NCI-H187 treated with DMSO at 0.1 percent for 48 hours (cell line): ENCODE results near the gene KRTAP1-3.
"Not testable (repeated sequence)": the region's sequence is repeated elsewhere in the genome, so short reads cannot be mapped to it uniquely, and the experiment has no call there.

Source experiments
- DNase-seq: peaks from one replicate; lab custom pipeline; 2025; lab: John Stamatoyannopoulos, UW

KRTAP1-3 gene

DNA sequence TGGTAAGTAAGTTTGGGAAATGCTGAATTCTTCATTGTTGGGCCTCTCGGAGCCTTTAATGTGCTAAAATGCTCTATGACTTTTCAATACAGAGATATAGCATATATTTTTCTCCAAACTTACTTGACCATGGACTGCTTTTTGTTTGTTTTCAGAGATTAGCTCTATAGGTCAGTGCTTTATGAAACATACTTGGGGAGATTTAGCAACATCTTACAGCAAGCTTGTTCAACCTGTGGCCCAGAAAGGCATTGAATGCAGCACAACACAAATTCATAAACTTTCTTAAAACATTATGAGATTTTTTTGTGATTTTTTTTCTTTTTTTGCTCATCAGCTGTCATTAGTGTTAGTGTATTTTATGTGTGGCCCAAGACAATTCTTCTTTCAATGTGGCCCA lies 24.7 kb downstream of the KRTAP1-3 start:
- DNase-seq = no peak

DNA sequence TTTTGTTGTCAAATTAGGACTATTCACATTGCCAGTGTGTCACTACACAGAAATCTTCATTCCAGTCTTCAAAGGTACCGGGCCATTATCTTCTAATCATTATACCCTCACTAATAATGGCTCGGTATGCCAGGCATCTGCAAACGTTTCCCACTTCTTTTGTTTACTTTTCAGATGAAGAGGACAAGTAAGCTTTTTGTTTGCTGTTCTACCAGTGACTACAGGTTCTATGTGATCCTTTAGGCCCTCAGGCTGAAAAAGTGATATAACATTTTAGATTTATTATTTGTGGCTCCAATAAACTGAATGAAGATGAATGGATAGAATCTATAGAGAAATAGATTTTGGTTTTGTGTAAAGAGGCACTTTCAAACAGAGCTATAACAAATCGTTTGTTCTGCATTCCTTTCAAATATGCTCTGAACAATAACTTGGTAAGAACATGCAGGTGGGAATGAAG lies 25.3 kb downstream of the KRTAP1-3 start:
- DNase-seq = no peak

- DNase-seq = no peak
Measured at GRCh38 chr17:41008811-41009210, 25.9 kb downstream of the KRTAP1-3 start, which contains the start of gene KRTAP3-1. TSS of gene KRTAP3-1 (minus strand) at chr17:41009128. CDS start at chr17:41009074, 54 bp downstream.

- no peak for DNase-seq
Measured at GRCh38 chr17:41004397-41004796, 30.3 kb downstream of the KRTAP1-3 start.

DNA sequence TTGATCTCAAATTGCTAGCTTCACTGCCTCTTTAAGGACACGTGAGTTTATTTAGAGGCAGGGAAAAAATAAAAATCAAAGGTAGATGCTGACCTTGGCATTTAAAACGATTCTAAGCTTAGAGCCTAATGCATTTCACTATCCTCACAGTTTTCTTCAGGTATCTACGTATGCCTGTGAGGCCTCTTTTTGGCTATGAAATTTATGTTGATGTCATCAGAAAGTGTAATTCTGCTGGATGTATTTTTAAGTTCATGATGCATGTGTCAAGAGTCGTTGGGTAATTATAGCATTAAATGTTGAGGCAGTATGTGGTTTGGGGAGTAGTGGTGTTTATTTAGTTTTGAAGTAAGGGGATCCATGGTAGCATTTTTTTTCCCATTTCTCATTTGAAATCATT lies 30.7 kb downstream of the KRTAP1-3 start:
- DNase-seq = no peak

GRCh38 chr17:41002814-41003213 lies 31.9 kb downstream of the KRTAP1-3 start:
- no peak for DNase-seq

- DNase-seq = no peak
Measured at GRCh38 chr17:41001795-41002194, 32.9 kb downstream of the KRTAP1-3 start.

- not testable (repeated sequence) for DNase-seq
Measured at GRCh38 chr17:40999563-40999962, 35.1 kb downstream of the KRTAP1-3 start, which contains the start of gene KRTAP3-2. TSS of gene KRTAP3-2 (minus strand) at chr17:40999906. CDS start at chr17:40999853, 53 bp downstream.

DNA sequence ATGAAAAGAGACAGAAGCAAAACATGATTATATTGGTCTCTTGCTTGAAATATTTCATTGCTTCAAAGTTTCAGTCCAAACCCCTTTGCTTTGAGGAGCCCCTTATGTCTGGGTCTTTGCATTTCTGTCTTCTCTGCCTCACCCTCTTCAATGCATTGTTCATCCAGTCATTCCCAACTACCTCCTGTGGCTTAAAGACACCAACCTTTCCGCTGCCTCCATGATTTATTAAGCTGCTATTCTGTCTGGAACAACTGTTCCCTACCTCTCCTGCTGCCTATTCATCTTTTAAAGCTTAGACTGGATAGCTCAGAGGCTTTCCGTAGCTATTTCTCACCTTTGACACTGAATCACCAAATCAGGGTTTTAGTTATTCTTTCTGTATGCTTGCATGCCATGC lies 37.3 kb downstream of the KRTAP1-3 start:
- no peak for DNase-seq

- no peak for DNase-seq
Measured at GRCh38 chr17:40996829-40997228, 37.8 kb downstream of the KRTAP1-3 start.

DNA sequence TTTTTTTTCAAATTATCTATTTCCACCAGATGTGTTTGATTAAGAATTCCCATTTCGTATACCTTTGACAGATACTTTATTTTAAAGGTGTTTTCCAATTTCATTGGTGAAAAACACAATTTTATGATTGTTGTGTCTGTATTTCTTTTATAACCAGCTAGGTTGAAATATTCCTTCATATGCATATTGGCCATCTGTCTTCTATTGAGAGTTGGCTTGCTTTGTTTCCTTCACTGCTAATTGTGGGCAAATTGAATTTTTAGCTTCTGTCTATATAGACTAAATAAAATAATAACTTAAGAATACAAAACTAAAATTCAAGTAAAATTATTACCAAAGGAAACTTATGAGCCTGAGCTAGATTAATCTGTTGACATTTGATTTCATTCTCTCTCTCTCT lies 39.6 kb downstream of the KRTAP1-3 start:
- DNase-seq = no peak

DNA sequence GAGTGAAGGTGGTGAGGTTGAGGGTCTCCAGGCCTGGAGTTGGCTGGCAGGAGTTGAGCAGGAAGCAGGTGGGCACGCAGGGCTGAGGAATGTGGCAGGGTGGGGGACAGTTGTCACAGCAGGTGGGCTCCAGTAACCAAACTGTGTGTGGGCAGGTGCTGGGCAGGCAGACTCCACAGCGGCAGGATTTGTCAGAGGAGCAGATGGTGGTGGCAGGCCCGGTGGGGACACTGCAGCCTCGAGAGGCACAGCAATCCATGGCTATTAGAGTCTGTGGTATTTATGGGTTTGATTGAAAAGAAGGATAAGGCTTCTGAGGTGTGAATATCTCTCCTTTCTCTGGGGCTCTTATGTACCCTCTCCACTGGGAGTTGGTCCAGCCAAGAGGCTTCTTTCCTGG lies 40.8 kb downstream of the KRTAP1-3 start, which contains the start of gene KRTAP3-3:
Gene KRTAP3-3, minus strand, starts transcription at position 326 of the 400 bp plus-strand sequence. Its CDS starts 67 bp downstream, at position 259.
- no peak for DNase-seq

DNA sequence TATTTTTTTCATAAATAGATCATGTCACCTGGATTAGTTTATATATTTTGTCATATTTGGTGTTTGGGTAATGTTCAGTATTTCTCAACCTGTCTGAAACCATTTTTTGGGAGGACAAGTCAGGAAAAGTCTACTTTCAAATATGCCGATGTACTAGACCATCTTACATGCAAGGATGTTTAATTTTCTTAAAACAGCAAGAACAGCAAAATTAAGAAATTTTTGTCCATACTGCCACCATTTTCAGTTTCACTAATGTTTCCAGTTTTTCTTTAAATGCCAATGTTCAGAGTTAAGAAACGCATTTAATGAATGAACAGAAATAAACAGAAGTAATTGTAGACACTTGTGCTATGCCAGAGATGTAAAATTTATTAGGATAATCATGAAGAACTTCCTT lies 41.6 kb downstream of the KRTAP1-3 start:
- no peak for DNase-seq

- no peak for DNase-seq
Measured at GRCh38 chr17:40992666-40993065, 42.0 kb downstream of the KRTAP1-3 start.

DNA sequence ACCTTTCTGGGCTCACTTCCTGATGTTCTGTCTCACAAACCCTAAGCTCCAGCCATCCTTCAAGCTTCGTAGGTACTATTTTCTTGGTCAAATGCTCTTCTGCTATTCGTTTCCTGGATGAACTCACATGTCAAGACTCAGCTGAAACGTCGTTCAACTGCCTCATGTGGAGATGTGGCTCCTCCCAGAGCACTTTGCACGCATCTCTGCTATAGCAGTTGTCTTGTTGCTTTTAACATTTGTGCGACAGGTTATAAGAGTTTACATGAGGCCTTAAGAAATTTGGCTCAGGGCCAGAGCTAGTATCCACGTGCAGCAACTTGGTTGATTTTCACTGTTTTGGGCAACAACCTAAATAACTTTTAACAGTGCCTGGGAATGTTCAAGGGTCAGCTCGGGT lies 47.8 kb downstream of the KRTAP1-3 start:
- DNase-seq = no peak

DNA sequence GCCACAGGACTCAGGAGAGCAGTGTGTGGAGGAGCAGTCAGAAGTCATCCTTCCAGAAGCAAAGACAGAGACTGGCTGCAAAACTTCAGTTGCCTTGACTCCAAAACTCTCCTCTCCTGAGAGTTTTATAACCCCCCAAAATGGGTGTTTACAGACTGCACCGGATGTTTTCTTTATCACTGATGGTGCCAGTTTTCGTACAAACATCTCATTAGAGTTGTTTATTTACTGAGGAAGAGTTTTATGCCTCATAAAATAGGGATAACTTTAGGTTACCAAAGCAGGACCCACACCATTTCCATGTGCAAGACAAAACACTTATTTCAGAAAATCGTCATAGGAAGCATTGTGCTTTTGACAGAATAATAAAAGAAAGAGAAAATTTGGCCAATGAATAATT lies 50.4 kb downstream of the KRTAP1-3 start, which contains the start of gene KRT40:
Gene KRT40, minus strand, starts transcription at position 101 of the 400 bp plus-strand sequence. Its CDS starts 53 bp downstream, at position 48.
- DNase-seq = no peak
